CD4-positive, alpha-beta T cell (primary cell): Measurements from ENCODE around the gene SYNE1. TPM values are rescaled to one million over a fixed set of nuclear protein-coding genes. Genes with fewer than 3 reads are reported as not detected.

Experiments
- ATAC-seq: fragments of 200-7000 bp; cut with Tn5 transposase; one replicate; pipeline ENCODE4 v1.10.0; 2022; ENCODE audit warnings: mild to moderate bottlenecking; ENCODE audit not compliant: poor library complexity
- CTCF ChIA-PET: fragments of 350-600 bp; sonication (Branson Sonifier 250); formaldehyde crosslinking; loops from one replicate; lab custom pipeline; 2021; ENCODE audit warnings: antibody characterized with exemption, inconsistent platforms; lab: Charles Lee
- POLR2A ChIA-PET: fragments of 350-600 bp; sonication (Branson Sonifier 250); formaldehyde crosslinking; loops from one replicate; lab custom pipeline; 2021; ENCODE audit warnings: antibody characterized with exemption, inconsistent platforms; lab: Charles Lee
- DNase-seq, 14 experiments: peaks; one replicate each; pipeline ENCODE4 v3.0.0-alpha.2; 2013 to 2020; ENCODE audit warnings: mixed read lengths in 2 of 14
- H3K27ac ChIP-seq, 2 donors: one replicate each; pipeline versions ENCODE4 v1.5.1 to v1.7.0; 2013; ENCODE audit warnings: low read length in 2 of 2, low read depth in 1 of 2, mild to moderate bottlenecking in 1 of 2
- H3K27me3 ChIP-seq, 2 experiments: 1 replicate in 1 of 2; 2 replicates in 1 of 2; pipeline versions ENCODE4 v1.6.1 to v1.7.0; 2013; ENCODE audit warnings: low read length in 2 of 2, control low read depth in 1 of 2, mild to moderate bottlenecking in 1 of 2, moderate library complexity in 1 of 2; ENCODE audit not compliant: insufficient read depth in 2 of 2, control insufficient read depth in 1 of 2
- H3K36me3 ChIP-seq: one replicate; pipeline ENCODE4 v1.6.1; 2013; ENCODE audit warnings: low read length, control low read depth; ENCODE audit not compliant: insufficient read depth
- H3K4me1 ChIP-seq: one replicate; pipeline ENCODE4 v1.6.1; 2013; ENCODE audit warnings: low read length, control low read depth; ENCODE audit not compliant: insufficient read depth
- H3K4me3 ChIP-seq: one replicate; pipeline ENCODE4 v1.5.1; 2013; ENCODE audit warnings: mild to moderate bottlenecking, low read length, moderate library complexity
- H3K9me3 ChIP-seq, 2 experiments: 1 replicate in 1 of 2; 2 replicates in 1 of 2; pipeline versions ENCODE4 v1.6.1 to v1.7.0; 2013; ENCODE audit warnings: low read length in 2 of 2, mild to moderate bottlenecking in 2 of 2, control low read depth in 1 of 2, moderate library complexity in 1 of 2; ENCODE audit not compliant: control insufficient read depth in 1 of 2, insufficient read depth in 1 of 2
- H3K27ac Mint-ChIP-seq: one replicate; pipeline ENCODE4 v1.8.0; 2020; ENCODE audit warnings: mixed read lengths
- H3K27me3 Mint-ChIP-seq: one replicate; pipeline ENCODE4 v1.8.0; 2021; ENCODE audit warnings: mixed read lengths
- H3K36me3 Mint-ChIP-seq: one replicate; pipeline ENCODE4 v1.8.0; 2021; ENCODE audit warnings: low read depth, mixed read lengths
- H3K4me1 Mint-ChIP-seq: one replicate; pipeline ENCODE4 v1.8.0; 2021; ENCODE audit warnings: low read depth, mixed read lengths
- H3K4me3 Mint-ChIP-seq: one replicate; pipeline ENCODE4 v1.8.0; 2020; ENCODE audit warnings: mild to moderate bottlenecking, mixed read lengths
- H3K9me3 Mint-ChIP-seq: one replicate; pipeline ENCODE4 v1.8.0; 2020; ENCODE audit warnings: mixed read lengths
- intact Hi-C, 2 experiments: fragments of 100-400 bp; cut with DNase I in 1 of 2; cut with micrococcal nuclease in 1 of 2; formaldehyde crosslinking; loops; one replicate each; pipeline versions ENCODE4 v1.15.1 to v1.9.0; 2023 to 2025; cut with DNase I, micrococcal nuclease
- total RNA-seq, 174 experiments: library from RNA in 2 of 174; stranded (reverse) in 2 of 174; gene quantifications; one replicate each; pipeline ENCODE4 v1.2.3 and lab custom pipeline; 2021 to 2026
- TF ChIP-seq, protein P1 (sequence below): fragments of 200-600 bp; IDR thresholded peaks from one replicate; pipeline ENCODE4 v1.8.0; 2022; ENCODE audit warnings: antibody characterized with exemption, mild to moderate bottlenecking

Gene SYNE1
- total RNA-seq, 2 experiments from 2014 or later, result 94.9 to 108 TPM

DNA sequence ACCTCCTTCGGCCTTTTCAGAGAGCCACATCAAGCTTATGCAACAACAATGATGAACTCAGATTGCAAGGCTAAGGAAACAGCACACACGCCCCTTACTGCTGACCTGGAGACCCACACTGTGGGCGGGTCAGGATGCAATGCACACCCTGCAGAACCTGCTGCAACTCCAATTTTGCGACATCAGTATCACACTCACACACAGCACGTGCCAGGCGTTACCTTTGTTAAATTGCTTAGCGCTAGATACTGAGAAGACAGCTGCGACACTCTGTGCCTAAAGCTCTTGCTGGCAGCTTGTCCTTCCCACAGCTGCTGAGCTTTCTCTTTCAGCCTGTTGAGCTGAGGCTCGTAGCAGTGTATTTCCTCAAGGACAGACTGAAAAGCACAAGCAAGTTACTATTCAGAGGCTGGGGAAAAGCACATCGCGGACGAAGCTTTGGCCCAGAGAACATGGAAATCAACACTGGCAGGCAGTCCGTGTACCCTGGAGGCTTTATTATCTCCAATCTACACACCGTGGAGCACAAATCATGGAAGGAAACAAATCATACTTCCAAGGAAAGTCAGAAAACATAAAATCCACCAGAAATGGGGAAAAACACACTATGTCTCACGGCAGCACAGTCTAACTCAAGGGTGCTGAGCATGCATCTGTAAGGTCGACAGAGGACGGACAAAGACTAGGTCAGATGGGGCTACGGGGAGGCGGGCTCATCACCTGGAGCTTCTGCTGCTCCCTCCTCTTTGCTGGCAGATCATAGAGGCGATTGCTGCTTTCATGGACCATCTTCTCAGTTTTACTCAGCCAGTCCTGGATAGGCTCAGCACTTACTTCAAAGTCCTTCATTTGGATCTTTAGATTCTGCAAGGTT is 268.2 kb downstream of the SYNE1 start:
- Mint-ChIP-seq H3K9me3 (no peaks in the 10 kb centered on the region), H3K4me1 (no peaks in the 10 kb centered on the region), H3K36me3 (no peaks in the 10 kb centered on the region), H3K4me3 (no peak overlapping the region), H3K27ac (no peak overlapping the region), H3K27me3 (peaks cover 40% of the 10 kb centered on the region)
- no peaks in the 10 kb centered on the region for H3K4me1 ChIP-seq
- TF ChIP-seq, protein P1, sequence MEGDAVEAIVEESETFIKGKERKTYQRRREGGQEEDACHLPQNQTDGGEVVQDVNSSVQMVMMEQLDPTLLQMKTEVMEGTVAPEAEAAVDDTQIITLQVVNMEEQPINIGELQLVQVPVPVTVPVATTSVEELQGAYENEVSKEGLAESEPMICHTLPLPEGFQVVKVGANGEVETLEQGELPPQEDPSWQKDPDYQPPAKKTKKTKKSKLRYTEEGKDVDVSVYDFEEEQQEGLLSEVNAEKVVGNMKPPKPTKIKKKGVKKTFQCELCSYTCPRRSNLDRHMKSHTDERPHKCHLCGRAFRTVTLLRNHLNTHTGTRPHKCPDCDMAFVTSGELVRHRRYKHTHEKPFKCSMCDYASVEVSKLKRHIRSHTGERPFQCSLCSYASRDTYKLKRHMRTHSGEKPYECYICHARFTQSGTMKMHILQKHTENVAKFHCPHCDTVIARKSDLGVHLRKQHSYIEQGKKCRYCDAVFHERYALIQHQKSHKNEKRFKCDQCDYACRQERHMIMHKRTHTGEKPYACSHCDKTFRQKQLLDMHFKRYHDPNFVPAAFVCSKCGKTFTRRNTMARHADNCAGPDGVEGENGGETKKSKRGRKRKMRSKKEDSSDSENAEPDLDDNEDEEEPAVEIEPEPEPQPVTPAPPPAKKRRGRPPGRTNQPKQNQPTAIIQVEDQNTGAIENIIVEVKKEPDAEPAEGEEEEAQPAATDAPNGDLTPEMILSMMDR, result no peak
- intact Hi-C loops, result no loop called here
- peaks cover 0 to 2% of the 10 kb centered on the region in 2 experiments for H3K27me3 ChIP-seq
- ATAC-seq, result no peak
- ChIA-PET POLR2A (no interaction called here), CTCF (no interaction called here)
- no peak overlapping the region for H3K4me3 ChIP-seq
- H3K36me3 ChIP-seq, result no peaks in the 10 kb centered on the region
- no peak for DNase-seq
- no peaks in the 10 kb centered on the region for H3K9me3 ChIP-seq
- H3K27ac ChIP-seq, result no peak overlapping the region

DNA sequence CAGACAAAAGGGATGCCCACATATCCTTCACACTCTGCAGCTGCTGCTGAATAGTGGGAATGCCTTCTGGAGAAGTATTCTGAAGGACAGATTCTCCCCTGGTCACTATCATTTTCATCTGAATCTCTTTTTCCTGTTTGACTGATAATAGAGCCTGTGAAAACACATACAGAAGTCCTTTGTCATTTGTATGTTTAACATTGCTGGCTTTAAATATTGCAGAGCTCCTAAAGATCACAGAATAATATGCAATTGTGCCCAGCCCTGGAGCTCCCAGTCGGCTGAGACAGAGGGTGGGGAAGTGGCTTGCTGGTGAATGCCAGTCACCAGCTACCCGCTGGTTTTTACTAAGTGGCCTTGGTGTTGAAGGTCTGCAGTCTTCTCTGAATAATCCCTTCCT is 272.3 kb downstream of the SYNE1 start:
- no peaks in the 10 kb centered on the region for H3K4me1 ChIP-seq
- ATAC-seq (no peak), DNase-seq (no peak)
- no peaks in the 10 kb centered on the region for H3K9me3 ChIP-seq
- no peak overlapping the region for H3K4me3 ChIP-seq
- Mint-ChIP-seq H3K27me3 (peaks cover 23% of the 10 kb centered on the region), H3K27ac (no peak overlapping the region), H3K9me3 (no peaks in the 10 kb centered on the region), H3K4me1 (no peaks in the 10 kb centered on the region), H3K4me3 (no peak overlapping the region), H3K36me3 (no peaks in the 10 kb centered on the region)
- TF ChIP-seq, protein P1, result no peak
- ChIA-PET CTCF (no interaction called here), POLR2A (interaction anchor here (1.5 kb wide), 1 partner anchor 27 kb away, joined by 3 read pairs; no protein-coding TSS in a partner anchor)
- intact Hi-C loops, result no loop called here
- H3K27me3 ChIP-seq, result no peaks in the 10 kb centered on the region
- no peak overlapping the region for H3K27ac ChIP-seq
- H3K36me3 ChIP-seq, result no peaks in the 10 kb centered on the region

DNA sequence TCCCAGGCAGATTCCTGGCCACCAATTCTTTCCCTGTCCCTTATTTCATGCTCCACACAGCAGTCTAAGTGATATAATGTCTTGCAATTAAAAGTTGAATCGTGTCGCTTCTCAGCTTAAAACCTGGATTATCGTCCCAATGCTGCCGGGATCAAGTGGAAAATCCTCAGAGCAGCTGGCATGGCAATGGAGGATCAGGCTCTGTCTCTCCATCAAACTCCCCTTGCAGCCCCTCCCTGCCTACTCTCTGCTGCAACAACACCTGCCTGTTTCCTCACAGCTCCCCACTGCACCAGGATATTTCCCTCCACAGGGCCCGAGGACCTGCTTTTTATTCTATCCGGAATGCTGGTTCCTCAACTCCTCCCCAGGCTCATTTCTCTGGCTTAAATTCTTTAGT is 277.1 kb downstream of the SYNE1 start:
- Mint-ChIP-seq H3K9me3 (no peaks in the 10 kb centered on the region), H3K36me3 (no peaks in the 10 kb centered on the region), H3K4me1 (peaks cover 4% of the 10 kb centered on the region), H3K4me3 (no peak overlapping the region), H3K27me3 (peaks cover 6% of the 10 kb centered on the region), H3K27ac (no peak overlapping the region)
- no peak for ATAC-seq
- no peak for DNase-seq
- ChIA-PET CTCF (no interaction called here), POLR2A (no interaction called here)
- TF ChIP-seq, protein P1, result no peak
- no peaks in the 10 kb centered on the region for H3K36me3 ChIP-seq
- no peaks in the 10 kb centered on the region for H3K9me3 ChIP-seq
- no peak overlapping the region for H3K27ac ChIP-seq
- intact Hi-C loops, result no loop called here
- no peaks in the 10 kb centered on the region for H3K27me3 ChIP-seq
- no peak overlapping the region for H3K4me3 ChIP-seq
- no peaks in the 10 kb centered on the region for H3K4me1 ChIP-seq
